Karpas-422 (cell line): ENCODE measurements around the gene GJD3. TPM values are rescaled to one million over a fixed set of nuclear protein-coding genes. Genes with fewer than 3 reads are reported as not detected.

ENCODE experiments used
- DNase-seq: peaks from one replicate; pipeline ENCODE4 v3.0.0-alpha.2; 2015
- H2AFZ ChIP-seq: fragments of 200-600 bp; sonication (generic); 2 replicates; pipeline ENCODE4 v1.6.1; 2014; ENCODE audit warnings: antibody characterized with exemption, low read length, mixed read lengths
- H3K27ac ChIP-seq: fragments of 200-600 bp; sonication (generic); 2 replicates; pipeline ENCODE4 v1.5.1; 2014; ENCODE audit warnings: mild to moderate bottlenecking, low read length, moderate library complexity
- H3K27me3 ChIP-seq: fragments of 200-600 bp; sonication (generic); 2 replicates; pipeline ENCODE4 v1.6.1; 2014; ENCODE audit warnings: low read length, mixed read lengths
- H3K36me3 ChIP-seq: fragments of 200-600 bp; sonication (generic); 2 replicates; pipeline ENCODE4 v1.6.1; 2014; ENCODE audit warnings: low read length, mixed read lengths; ENCODE audit not compliant: insufficient read depth
- H3K4me1 ChIP-seq: fragments of 200-600 bp; sonication (generic); 2 replicates; pipeline ENCODE4 v1.6.1; 2014; ENCODE audit warnings: mild to moderate bottlenecking, low read length, mixed read lengths
- H3K4me2 ChIP-seq: fragments of 200-600 bp; sonication (generic); 2 replicates; pipeline ENCODE4 v1.6.1; 2014; ENCODE audit warnings: low read length, low read depth, mild to moderate bottlenecking; ENCODE audit not compliant: poor library complexity, severe bottlenecking
- H3K4me3 ChIP-seq: fragments of 200-600 bp; sonication (generic); 2 replicates; pipeline ENCODE4 v1.5.1; 2014; ENCODE audit warnings: mild to moderate bottlenecking, antibody characterized with exemption, low read length, mixed read lengths
- H3K79me2 ChIP-seq: fragments of 200-600 bp; sonication (generic); 2 replicates; pipeline ENCODE4 v1.6.1; 2014; ENCODE audit warnings: mild to moderate bottlenecking, low read length, mixed read lengths
- H3K9ac ChIP-seq: fragments of 200-600 bp; sonication (generic); 2 replicates; pipeline ENCODE4 v1.6.0; 2014; ENCODE audit warnings: low read length
- H3K9me2 ChIP-seq: fragments of 200-600 bp; sonication (generic), shearing (Covaris generic); replicated peaks from 2 replicates; pipeline ENCODE4 v1.6.0; 2014; ENCODE audit warnings: mild to moderate bottlenecking, low read length, moderate library complexity; ENCODE audit not compliant: insufficient read depth
- H3K9me3 ChIP-seq: fragments of 300-700, 200-600 bp; sonication (generic); 2 replicates; pipeline ENCODE4 v1.6.1; 2014; ENCODE audit warnings: low read length, mixed read lengths
- H4K20me1 ChIP-seq: fragments of 200-600 bp; sonication (generic); 2 replicates; pipeline ENCODE4 v1.6.1; 2014; ENCODE audit warnings: mild to moderate bottlenecking, antibody characterized with exemption, low read length, low read depth; ENCODE audit not compliant: insufficient read depth
- total RNA-seq: library from RNA; depleted of rRNA; stranded (reverse); fragments of >200 nt; shearing (Covaris generic); gene quantifications from 2 replicates; pipeline ENCODE4 v1.2.3, GENCODE V29; 2014; ENCODE audit warnings: low replicate concordance

Gene GJD3
- total RNA-seq, 1 experiment from 2014 or later: not detected

GRCh38 chr17:40322358-40323315 lies 41.9 kb downstream of the GJD3 start:
- H3K4me3 ChIP-seq: peak overlapping the region; percentile 70
- H3K4me2 ChIP-seq: peak overlapping the region; percentile 83
- H3K9me2 ChIP-seq: no peaks in the 10 kb centered on the region
- no peaks in the 10 kb centered on the region for H3K27me3 ChIP-seq
- peaks cover 70% of the 10 kb centered on the region for H3K79me2 ChIP-seq
- H3K9me3 ChIP-seq: no peaks in the 10 kb centered on the region
- no peak overlapping the region for H2AFZ ChIP-seq
- peak; percentile 94 for DNase-seq
- peaks cover 97% of the 10 kb centered on the region for H3K4me1 ChIP-seq
- no peaks in the 10 kb centered on the region for H3K36me3 ChIP-seq
- peaks cover 28% of the 10 kb centered on the region; the same call in 1 of the 2 replicates for H4K20me1 ChIP-seq
- H3K9ac ChIP-seq: peak overlapping the region; percentile 74
- H3K27ac ChIP-seq: peak overlapping the region; percentile 97

- Histone ChIP-seq H2AFZ (no peak overlapping the region), H3K79me2 (peaks cover 64% of the 10 kb centered on the region), H3K4me2 (peak overlapping the region; percentile 83), H3K27me3 (no peaks in the 10 kb centered on the region), H4K20me1 (peaks cover 28% of the 10 kb centered on the region; the same call in 1 of the 2 replicates), H3K9me2 (no peaks in the 10 kb centered on the region), H3K9me3 (no peaks in the 10 kb centered on the region), H3K4me3 (peak overlapping the region; percentile 70), H3K9ac (peak overlapping the region; percentile 74), H3K27ac (peak overlapping the region; percentile 97), H3K4me1 (peaks cover 97% of the 10 kb centered on the region), H3K36me3 (no peaks in the 10 kb centered on the region)
- DNase-seq: no peak
Measured at GRCh38 chr17:40321961-40322357, 42.6 kb downstream of the GJD3 start.

GRCh38 chr17:40321524-40321929 lies 43.0 kb downstream of the GJD3 start:
- Histone ChIP-seq H2AFZ (no peak overlapping the region), H3K36me3 (no peaks in the 10 kb centered on the region), H3K9me2 (no peaks in the 10 kb centered on the region), H4K20me1 (peaks cover 28% of the 10 kb centered on the region; the same call in 1 of the 2 replicates), H3K4me3 (peak overlapping the region; percentile 70; the same call in 1 of the 2 replicates), H3K9ac (peak overlapping the region; percentile 74), H3K79me2 (peaks cover 59% of the 10 kb centered on the region), H3K27me3 (no peaks in the 10 kb centered on the region), H3K4me1 (peaks cover 94% of the 10 kb centered on the region), H3K27ac (0 out of 2 replicates have a peak overlapping the region, but pooled peaks have one; percentile 97), H3K4me2 (peak overlapping the region; percentile 83), H3K9me3 (no peaks in the 10 kb centered on the region)
- no peak for DNase-seq

- Histone ChIP-seq H3K4me3 (no peak overlapping the region), H3K9me2 (no peaks in the 10 kb centered on the region), H3K9me3 (no peaks in the 10 kb centered on the region), H2AFZ (no peak overlapping the region), H3K4me2 (peak overlapping the region; percentile 83), H3K27me3 (no peaks in the 10 kb centered on the region), H4K20me1 (peaks cover 28% of the 10 kb centered on the region; the same call in 1 of the 2 replicates), H3K36me3 (no peaks in the 10 kb centered on the region), H3K4me1 (peaks cover 88% of the 10 kb centered on the region), H3K27ac (no peak overlapping the region), H3K9ac (no peak overlapping the region), H3K79me2 (peaks cover 53% of the 10 kb centered on the region)
- no peak for DNase-seq
Measured at GRCh38 chr17:40320756-40321523, 43.6 kb downstream of the GJD3 start.

- H4K20me1 ChIP-seq: peaks cover 28% of the 10 kb centered on the region; the same call in 1 of the 2 replicates
- H3K9ac ChIP-seq: peak overlapping the region; percentile 89
- H3K4me1 ChIP-seq: peaks cover 83% of the 10 kb centered on the region
- peaks cover 46% of the 10 kb centered on the region for H3K79me2 ChIP-seq
- H3K4me2 ChIP-seq: peak overlapping the region; percentile 99
- no peak for DNase-seq
- H3K36me3 ChIP-seq: no peaks in the 10 kb centered on the region
- H3K9me2 ChIP-seq: no peaks in the 10 kb centered on the region
- no peak overlapping the region for H3K27ac ChIP-seq
- H3K27me3 ChIP-seq: no peaks in the 10 kb centered on the region
- H2AFZ ChIP-seq: no peak overlapping the region
- no peaks in the 10 kb centered on the region for H3K9me3 ChIP-seq
- H3K4me3 ChIP-seq: peak overlapping the region; percentile 92; the same call in 1 of the 2 replicates
Measured at GRCh38 chr17:40319651-40320540, 44.6 kb downstream of the GJD3 start.

- no peaks in the 10 kb centered on the region for H3K36me3 ChIP-seq
- peaks cover 83% of the 10 kb centered on the region for H3K4me1 ChIP-seq
- peak overlapping the region; percentile 92 for H3K4me3 ChIP-seq
- peak overlapping the region; percentile 89 for H3K9ac ChIP-seq
- H4K20me1 ChIP-seq: peaks cover 28% of the 10 kb centered on the region; the same call in 1 of the 2 replicates
- no peaks in the 10 kb centered on the region for H3K9me3 ChIP-seq
- H3K27me3 ChIP-seq: no peaks in the 10 kb centered on the region
- no peaks in the 10 kb centered on the region for H3K9me2 ChIP-seq
- no peak overlapping the region; the same call in 1 of the 2 replicates for H3K27ac ChIP-seq
- H3K4me2 ChIP-seq: peak overlapping the region; percentile 99
- H3K79me2 ChIP-seq: peaks cover 39% of the 10 kb centered on the region
- DNase-seq: no peak
- no peak overlapping the region for H2AFZ ChIP-seq
Measured at GRCh38 chr17:40318830-40319391, 45.6 kb downstream of the GJD3 start.
